ENCODE measurements around the gene SUCLG2. TPM values are rescaled to one million over a fixed set of nuclear protein-coding genes. Genes with fewer than 3 reads are reported as not detected.

SUCLG2 gene
- total and polyA plus RNA-seq, 10 of the 15 experiments (the other 5 are each of a cell fraction or from before 2014, with no cell fraction given) = 17.8 to 50.9 (median 37.2) TPM

GRCh38 chr3:67609709-67610108, 44.7 kb downstream of the SUCLG2 start:
- ChIA-PET SMC1A (ENCODE audit: uncharacterized antibody, unreplicated experiment) (no interaction called here), RAD21 (ENCODE audit: unreplicated experiment) (no interaction called here), CTCF (interaction anchor here (1.3 kb wide), 1 partner anchor 13 kb away, joined by 4 read pairs; no protein-coding TSS in a partner anchor), POLR2A (no interaction called here)
- Histone ChIP-seq H3K9ac (ENCODE audit: control insufficient read depth, insufficient read depth, low read length) (no peak overlapping the region), H3K79me2 (ENCODE audit: control insufficient read depth, insufficient read depth, low read length) (no peaks in the 10 kb centered on the region; the same call in 1 of the 2 replicates), H3K36me3 (ENCODE audit: control insufficient read depth in 2 of 2, insufficient read depth in 2 of 2, low read length in 1 of 2) (peaks cover 3 to 8% of the 10 kb centered on the region in 2 experiments; a peak in 3 of 4 replicates), H3K27ac (ENCODE audit: control insufficient read depth, insufficient read depth) (no peak overlapping the region), H2AFZ (ENCODE audit: control insufficient read depth, low read depth, low read length) (no peak overlapping the region), H3K4me3 (no peak overlapping the region), H3K4me1 (ENCODE audit: control insufficient read depth, insufficient read depth, low read length) (no peaks in the 10 kb centered on the region), H3K4me2 (ENCODE audit: control insufficient read depth, insufficient read depth) (no peak overlapping the region), H3K9me3 (replicated peaks; ENCODE audit: control insufficient read depth, insufficient read depth, low read length) (no peaks in the 10 kb centered on the region), H3K27me3 (replicated peaks in 1 of 2; ENCODE audit: control insufficient read depth in 2 of 2, insufficient read depth in 2 of 2, low read length in 1 of 2) (no peaks in the 10 kb centered on the region), H4K20me1 (ENCODE audit: control insufficient read depth, insufficient read depth) (no peaks in the 10 kb centered on the region)
- no TSS peak for BruUV-seq (replicated peaks)
- DNase-seq (ENCODE audit: low read depth, low spot score) (no peak), FAIRE-seq (no peak), ATAC-seq (no peak)
- no peak for TF ChIP-seq GATAD2B (conservative IDR thresholded peaks at IDR 0.05; ENCODE audit: low read depth)
- no peak for TF ChIP-seq TAF1 (IDR thresholded peaks at IDR 0.05; ENCODE audit: borderline replicate concordance, low read depth, low read length)
- TF ChIP-seq ATF2 (IDR thresholded peaks at IDR 0.05; ENCODE audit: low read length) = no peak
- no peak for TF ChIP-seq MYC (IDR thresholded peaks at IDR 0.05; ENCODE audit: insufficient read depth, insufficient read length, insufficient replicate concordance, low read length, severe bottlenecking)
- no peak for TF ChIP-seq RFX5 (IDR thresholded peaks at IDR 0.05; ENCODE audit: low read depth, low read length)
- TF ChIP-seq NFYB (IDR thresholded peaks at IDR 0.05; ENCODE audit: insufficient read depth, low read depth, low read length) = no peak
- TF ChIP-seq RCOR1 (conservative IDR thresholded peaks at IDR 0.05; ENCODE audit: low read depth, low read length) = no peak
- no peak for TF ChIP-seq SRF (IDR thresholded peaks at IDR 0.05; ENCODE audit: low read depth in 2 of 2, low read length in 2 of 2)
- TF ChIP-seq ZZZ3 (IDR thresholded peaks at IDR 0.05; ENCODE audit: control insufficient read depth, insufficient read length, low read depth) = no peak
- TF ChIP-seq HDAC2 (IDR thresholded peaks at IDR 0.05) = no peak
- TF ChIP-seq USF1 (IDR thresholded peaks at IDR 0.05; ENCODE audit: borderline replicate concordance, extremely low read length, insufficient read depth, low read depth, low read length) = no peak
- no peak for TF ChIP-seq ZBTB4 (CRISPR knock-in tag; IDR thresholded peaks at IDR 0.05)
- TF ChIP-seq SREBF2 (IDR thresholded peaks at IDR 0.05; ENCODE audit: low read length) = no peak
- TF ChIP-seq KLF5 (IDR thresholded peaks at IDR 0.05; ENCODE audit: partially characterized antibody) = no peak
- no peak for TF ChIP-seq MAX (IDR thresholded peaks at IDR 0.05; ENCODE audit: low read depth, low read length)
- TF ChIP-seq ZNF217 (IDR thresholded peaks at IDR 0.05) = no peak
- no peak for TF ChIP-seq RB1 (IDR thresholded peaks at IDR 0.05; ENCODE audit: borderline replicate concordance)
- no peak for TF ChIP-seq WRNIP1 (IDR thresholded peaks at IDR 0.05; ENCODE audit: borderline replicate concordance, low read depth, low read length)
- in situ Hi-C loops (cut with MboI) = no loop called here
- intact Hi-C loops (cut with micrococcal nuclease; ENCODE audit: unreplicated experiment) = no loop called here
